NB4 (cell line): Measurements from ENCODE around the gene GNMT.

Experiments used
- CTCF ChIP-seq: IDR thresholded peaks from one replicate; pipeline ENCODE4 v1.5.1; 2012; ENCODE audit warnings: low read depth, low read length
- MAX ChIP-seq: IDR thresholded peaks from 2 replicates; pipeline ENCODE4 v1.6.1; 2011; ENCODE audit warnings: low read depth, low read length
- MYC ChIP-seq: IDR thresholded peaks from 2 replicates; pipeline ENCODE4 v1.6.1; 2011; ENCODE audit warnings: low read depth, low read length
- POLR2A ChIP-seq: IDR thresholded peaks from 2 replicates; pipeline ENCODE4 v1.6.1; 2011; ENCODE audit warnings: mild to moderate bottlenecking; ENCODE audit not compliant: insufficient read length; ENCODE audit errors: extremely low read depth

DNA sequence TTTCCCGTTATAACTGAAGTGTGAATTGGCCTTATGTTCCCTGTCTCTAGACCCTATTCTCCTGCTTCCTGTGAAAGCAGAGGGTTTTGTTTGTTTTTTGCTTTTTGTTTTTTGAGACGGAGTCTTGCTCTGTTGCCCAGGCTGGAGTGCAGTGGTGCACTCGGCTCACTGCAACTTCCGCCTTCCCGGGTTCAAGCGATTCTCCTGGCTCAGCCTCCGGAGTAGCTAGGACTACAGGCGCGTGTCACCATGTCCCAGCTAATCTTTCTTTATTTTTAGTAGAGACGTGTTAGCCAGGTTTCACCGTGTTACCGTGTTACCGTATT is 674 bp upstream of the GNMT start:
- no peak for TF ChIP-seq POLR2A
- TF ChIP-seq CTCF: no peak
- TF ChIP-seq MAX: no peak
- TF ChIP-seq MYC: no peak
